Activated CD8-positive, alpha-beta memory T cell treated with anti-CD3 and anti-CD28 coated beads for 36 hours (primary cell): ENCODE data around the gene GPANK1. TPM values are rescaled to one million over a fixed set of nuclear protein-coding genes. Genes with fewer than 3 reads are reported as not detected.

Experiments used
- CTCF ChIA-PET: fragments of 350-600 bp; sonication (Branson Sonifier 250); formaldehyde crosslinking; loops from one replicate; lab custom pipeline; 2021; ENCODE audit warnings: antibody characterized with exemption; lab: Charles Lee
- POLR2A ChIA-PET: fragments of 350-600 bp; sonication (Branson Sonifier 250); formaldehyde crosslinking; loops from one replicate; lab custom pipeline; 2021; ENCODE audit warnings: antibody characterized with exemption; lab: Charles Lee
- total RNA-seq, 2 experiments: library from RNA; stranded (reverse); gene quantifications; one replicate each; pipeline ENCODE4 v1.2.3, GENCODE V29; 2021

GPANK1 gene
- total RNA-seq, 2 experiments from 2014 or later: 44.6 to 45.1 TPM

GRCh38 chr6:31676322-31676903, 11.6 kb upstream of the GPANK1 start:
- CTCF ChIA-PET: no interaction called here
- POLR2A ChIA-PET: no interaction called here

GRCh38 chr6:31669676-31670075, 4.9 kb upstream of the GPANK1 start, which contains the start of gene LY6G5B:
TSS of gene LY6G5B (plus strand) at chr6:31669976. CDS start at chr6:31670951, 975 bp downstream.
- ChIA-PET CTCF (interaction anchor here (1.0 to 1.4 kb wide), 2 partner anchors 18 to 21 kb away, joined by 3 to 4 read pairs; partner anchors contain the start of gene BAG6), POLR2A (interaction anchor here (0.6 to 0.9 kb wide), 2 partner anchors 26 to 117 kb away, joined by 3 to 7 read pairs; no protein-coding TSS in a partner anchor)

- POLR2A ChIA-PET: interaction anchor here (0.6 kb wide), 1 partner anchor 9 kb away, joined by 3 read pairs; no protein-coding TSS in a partner anchor
- CTCF ChIA-PET: interaction anchor here (0.8 to 1.3 kb wide), 3 partner anchors 68 to 120 kb away, joined by 3 read pairs; partner anchors contain the start of gene ATP6V1G2
These were observed 1.7 kb upstream of the GPANK1 start for GRCh38 chr6:31666337-31666965.

- ChIA-PET POLR2A (interaction anchor here (0.5 to 3.1 kb wide), 4 partner anchors 13 to 153 kb away, joined by 3 to 29 read pairs (median 4); partner anchors contain the start of genes ABHD16A and BAG6), CTCF (interaction anchor here (0.8 to 3.6 kb wide), 2 partner anchors 13 to 76 kb away, joined by 3 to 21 read pairs; partner anchors contain the start of gene BAG6)
These were observed 922 bp upstream of the GPANK1 start, which contains the start of gene CSNK2B for GRCh38 chr6:31665501-31666336. TSS of gene CSNK2B (plus strand) at chr6:31666080. CDS start at chr6:31666832, 752 bp downstream.

- CTCF ChIA-PET: interaction anchor here (0.6 to 3.6 kb wide), 5 partner anchors 11 to 171 kb away, joined by 3 to 21 read pairs (median 4); partner anchors contain the start of gene BAG6
- POLR2A ChIA-PET: interaction anchor here (0.7 to 3.1 kb wide), 9 partner anchors 11 to 930 kb away, joined by 3 to 29 read pairs (median 4); partner anchors contain the start of genes ABHD16A, BAG6, CLIC1 and HSPA1A
These were observed 622 bp downstream of the GPANK1 start for GRCh38 chr6:31663961-31664789.

GRCh38 chr6:31663126-31663960, 1.5 kb downstream of the GPANK1 start:
- ChIA-PET POLR2A (interaction anchor here (0.6 to 3.1 kb wide), 5 partner anchors 11 to 355 kb away, joined by 3 to 29 read pairs (median 7); partner anchors contain the start of genes BAG6, HSPA1A and HSPA1L), CTCF (interaction anchor here (0.7 to 3.6 kb wide), 5 partner anchors 11 to 133 kb away, joined by 3 to 21 read pairs (median 4); partner anchors contain the start of gene BAG6)

GRCh38 chr6:31662124-31662723, 2.6 kb downstream of the GPANK1 start:
- POLR2A ChIA-PET: interaction anchor here (0.6 to 1.7 kb wide), 4 partner anchors 23 to 502 kb away, joined by 3 to 7 read pairs (median 5); partner anchors contain the start of genes EGFL8 and HSPA1B
- CTCF ChIA-PET: interaction anchor here (1.2 to 3.6 kb wide), 3 partner anchors 9 to 134 kb away, joined by 4 to 21 read pairs (median 6); partner anchors contain the start of gene BAG6

GRCh38 chr6:31661262-31662123, 3.3 kb downstream of the GPANK1 start:
- ChIA-PET POLR2A (interaction anchor here (0.9 to 1.7 kb wide), 3 partner anchors 9 to 166 kb away, joined by 4 to 6 read pairs (median 5); partner anchors contain the start of genes BAG6, DDX39B and HSPA1B), CTCF (interaction anchor here (1.0 to 3.6 kb wide), 4 partner anchors 9 to 115 kb away, joined by 3 to 21 read pairs (median 5); partner anchors contain the start of genes ATP6V1G2 and BAG6)

- ChIA-PET CTCF (interaction anchor here (1.0 to 1.7 kb wide), 3 partner anchors 8 to 114 kb away, joined by 3 to 6 read pairs (median 4); partner anchors contain the start of genes ATP6V1G2 and BAG6), POLR2A (interaction anchor here (0.9 to 1.0 kb wide), 2 partner anchors 8 to 119 kb away, joined by 5 to 6 read pairs; partner anchors contain the start of genes BAG6 and DDX39B)
These were observed 4.2 kb downstream of the GPANK1 start, which contains the start of gene C6orf47 for GRCh38 chr6:31660381-31661261. TSS of gene C6orf47 (minus strand) at chr6:31660778. CDS start at chr6:31659947, 831 bp downstream.

GRCh38 chr6:31659649-31660380, 5.0 kb downstream of the GPANK1 start:
- ChIA-PET CTCF (interaction anchor here (0.8 to 1.7 kb wide), 3 partner anchors 8 to 70 kb away, joined by 3 to 6 read pairs (median 4); partner anchors contain the start of gene BAG6), POLR2A (interaction anchor here (1.0 to 1.1 kb wide), 2 partner anchors 7 to 175 kb away, joined by 3 to 6 read pairs; partner anchors contain the start of gene BAG6)

GRCh38 chr6:31658983-31659648, 5.7 kb downstream of the GPANK1 start:
- CTCF ChIA-PET: interaction anchor here (0.7 to 0.8 kb wide), 3 partner anchors 13 to 67 kb away, joined by 3 read pairs; no protein-coding TSS in a partner anchor
- POLR2A ChIA-PET: interaction anchor here (0.6 to 1.1 kb wide), 3 partner anchors 176 to 1312 kb away, joined by 3 to 8 read pairs (median 4); partner anchors contain the start of gene DXO

- CTCF ChIA-PET: interaction anchor here (0.7 to 0.9 kb wide), 2 partner anchors 66 to 164 kb away, joined by 3 read pairs; no protein-coding TSS in a partner anchor
These were observed 6.6 kb downstream of the GPANK1 start for GRCh38 chr6:31658158-31658688.

More at GRCh38 chr6:31658158-31658688, 6.6 kb downstream of the GPANK1 start:
- POLR2A ChIA-PET: interaction anchor here (0.7 kb wide), 1 partner anchor 1313 kb away, joined by 8 read pairs; no protein-coding TSS in a partner anchor
